Sigmoid colon (tissue), 4 donors: Measurements from ENCODE around the gene SLC25A45.

Source experiments
- CTCF ChIP-seq, 4 experiments: fragments of 450-650 bp in 3 of 4; fragments of 200-600 bp in 1 of 4; IDR thresholded peaks; one replicate each; pipeline ENCODE4 v1.5.1; 2016 to 2019; ENCODE audit warnings: antibody characterized with exemption in 4 of 4, mild to moderate bottlenecking in 3 of 4, moderate library complexity in 2 of 4
- EP300 ChIP-seq, 4 donors: sonication (generic); formaldehyde crosslinking; IDR thresholded peaks; one replicate each; pipeline ENCODE4 v1.6.1; 2017; ENCODE audit warnings: antibody characterized with exemption in 4 of 4

DNA sequence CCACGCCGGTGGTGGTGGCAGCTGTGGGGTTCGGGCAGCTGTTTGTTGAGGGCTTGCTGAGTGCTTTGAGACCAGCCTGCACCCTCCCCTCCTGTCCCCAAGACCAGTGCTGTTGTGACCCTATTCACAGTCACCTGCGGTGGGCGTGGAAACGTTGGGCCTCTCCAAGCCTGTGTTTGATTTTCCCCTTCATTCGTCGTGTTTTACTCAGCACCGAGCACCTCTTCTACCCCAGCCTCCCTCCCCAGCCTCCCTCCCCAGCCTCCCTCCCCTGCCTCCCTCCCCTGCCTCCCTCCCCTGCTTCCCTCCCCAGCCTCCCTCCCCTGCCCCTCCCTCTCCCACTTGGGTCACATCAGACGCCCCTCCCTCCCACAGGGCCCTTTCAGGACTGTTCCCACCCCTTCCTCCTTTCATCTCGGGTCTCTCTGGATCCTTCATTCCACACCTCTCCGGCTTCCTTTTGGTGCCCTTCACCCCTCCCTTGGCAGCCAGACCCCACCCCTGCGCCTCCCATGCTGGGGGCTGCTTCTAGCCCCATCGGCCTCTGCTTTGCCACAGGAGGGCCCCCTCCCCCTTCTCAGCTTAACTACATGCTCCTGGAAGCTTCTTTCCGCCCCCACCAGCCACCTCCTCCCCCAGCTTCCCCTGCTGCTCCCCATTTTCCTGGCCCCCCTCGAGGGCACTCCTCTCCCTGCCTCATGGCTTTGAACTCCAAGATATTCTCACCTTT is 18.8 kb upstream of the SLC25A45 start:
- TF ChIP-seq CTCF (IDR thresholded peaks at IDR 0.05) (no peak), EP300 (IDR thresholded peaks at IDR 0.05) (no peak)
